WTC11 (cell line): ENCODE data around the gene IL6R. TPM values are rescaled to one million over a fixed set of nuclear protein-coding genes. Genes with fewer than 3 reads are reported as not detected.

Experiments
- ATAC-seq: fragments of 200-7000 bp; cut with Tn5 transposase; 2 replicates; pipeline ENCODE4 v1.10.0; 2021; ENCODE audit warnings: mild to moderate bottlenecking, moderate library complexity
- CTCF ChIA-PET: fragments of 300-600 bp; sonication (Branson Sonifier 250); formaldehyde crosslinking; loops from one replicate; lab custom pipeline; 2021; ENCODE audit warnings: antibody characterized with exemption; lab: Charles Lee
- POLR2A ChIA-PET: fragments of 350-600 bp; sonication (Branson Sonifier 250); formaldehyde crosslinking; loops from one replicate; lab custom pipeline; 2021; ENCODE audit warnings: antibody characterized with exemption; lab: Charles Lee
- DNase-seq: peaks from one replicate; pipeline ENCODE4 v3.0.0; 2021; ENCODE audit warnings: low spot score
- H3K27ac Mint-ChIP-seq: 2 replicates; pipeline ENCODE4 v1.8.0; 2021; ENCODE audit warnings: mixed read lengths
- H3K27me3 Mint-ChIP-seq: 2 replicates; pipeline ENCODE4 v1.8.0; 2021; ENCODE audit warnings: low read depth, mild to moderate bottlenecking, moderate library complexity, mixed read lengths
- H3K36me3 Mint-ChIP-seq: 2 replicates; pipeline ENCODE4 v1.8.0; 2021; ENCODE audit warnings: mixed read lengths
- H3K4me1 Mint-ChIP-seq: 2 replicates; pipeline ENCODE4 v1.8.0; 2022; ENCODE audit warnings: mixed read lengths
- H3K4me3 Mint-ChIP-seq: 2 replicates; pipeline ENCODE4 v1.8.0; 2021; ENCODE audit warnings: mild to moderate bottlenecking, moderate library complexity, mixed read lengths
- H3K9me3 Mint-ChIP-seq: 2 replicates; pipeline ENCODE4 v1.8.0; 2021; ENCODE audit warnings: mixed read lengths
- ATF3 ChIP-seq: sonication (generic); formaldehyde crosslinking; conservative IDR thresholded peaks from 2 replicates; pipeline ENCODE4 v1.8.1; 2022; ENCODE audit warnings: mild to moderate bottlenecking, missing genetic modification reagents
- CBFB ChIP-seq: sonication (generic); formaldehyde crosslinking; IDR thresholded peaks from 2 replicates; pipeline ENCODE4 v1.8.1; 2022; ENCODE audit warnings: mild to moderate bottlenecking, low read depth, missing genetic modification reagents
- CREM ChIP-seq: sonication (generic); formaldehyde crosslinking; IDR thresholded peaks from 2 replicates; pipeline ENCODE4 v1.8.1; 2022; ENCODE audit warnings: mild to moderate bottlenecking, missing genetic modification reagents, moderate library complexity
- E2F5 ChIP-seq: sonication (generic); formaldehyde crosslinking; IDR thresholded peaks from 2 replicates; pipeline ENCODE4 v1.8.1; 2022; ENCODE audit warnings: mild to moderate bottlenecking, moderate library complexity, missing genetic modification reagents
- ESRRA ChIP-seq: sonication (generic); formaldehyde crosslinking; IDR thresholded peaks from 2 replicates; pipeline ENCODE4 v1.8.1; 2022; ENCODE audit warnings: mild to moderate bottlenecking, missing genetic modification reagents, borderline replicate concordance
- FOXJ3 ChIP-seq: sonication (generic); formaldehyde crosslinking; IDR thresholded peaks from 2 replicates; pipeline ENCODE4 v1.9.0; 2021; ENCODE audit warnings: missing genetic modification reagents, mild to moderate bottlenecking, borderline replicate concordance
- GRHL2 ChIP-seq: fragments of 250-450 bp; sonication (Bioruptor Pico); IDR thresholded peaks from 2 replicates; pipeline ENCODE4 v1.8.0; 2022; ENCODE audit warnings: mild to moderate bottlenecking, moderate library complexity; ENCODE audit not compliant: insufficient replicate concordance, severe bottlenecking
- HMGA2 ChIP-seq: fragments of 250-450 bp; sonication (Bioruptor Pico); IDR thresholded peaks from 2 replicates; pipeline ENCODE4 v1.4.0; 2021; ENCODE audit warnings: mild to moderate bottlenecking, moderate library complexity
- JAZF1 ChIP-seq: fragments of 250-450 bp; sonication (Bioruptor Pico); IDR thresholded peaks from 2 replicates; pipeline ENCODE4 v1.9.0; 2021; ENCODE audit warnings: moderate library complexity, mild to moderate bottlenecking, inconsistent platforms
- JUN ChIP-seq: sonication (generic); formaldehyde crosslinking; IDR thresholded peaks from 2 replicates; pipeline ENCODE4 v1.8.0; 2023; ENCODE audit warnings: mild to moderate bottlenecking, missing genetic modification reagents
- NR2C2 ChIP-seq: sonication (generic); formaldehyde crosslinking; IDR thresholded peaks from 2 replicates; pipeline ENCODE4 v1.8.0; 2022; ENCODE audit warnings: mild to moderate bottlenecking, missing genetic modification reagents
- NR3C1 ChIP-seq: sonication (generic); formaldehyde crosslinking; conservative IDR thresholded peaks from 2 replicates; pipeline ENCODE4 v1.8.1; 2023; ENCODE audit warnings: low read depth, mild to moderate bottlenecking, missing genetic modification reagents
- OVOL2 ChIP-seq: fragments of 250-450 bp; sonication (Bioruptor Pico); IDR thresholded peaks from 2 replicates; pipeline ENCODE4 v1.9.0; 2021; ENCODE audit warnings: mild to moderate bottlenecking, borderline replicate concordance
- PRDM15 ChIP-seq: sonication (generic); formaldehyde crosslinking; IDR thresholded peaks from 2 replicates; pipeline ENCODE4 v1.8.0; 2022; ENCODE audit warnings: missing genetic modification reagents
- SMAD3 ChIP-seq: sonication (generic); formaldehyde crosslinking; IDR thresholded peaks from 2 replicates; pipeline ENCODE4 v1.8.0; 2022; ENCODE audit warnings: missing genetic modification reagents, mild to moderate bottlenecking, borderline replicate concordance
- SOX15 ChIP-seq: fragments of 250-450 bp; sonication (Bioruptor Pico); IDR thresholded peaks from 2 replicates; pipeline ENCODE4 v1.9.0; 2021; ENCODE audit warnings: mild to moderate bottlenecking
- ZBTB21 ChIP-seq: sonication (generic); formaldehyde crosslinking; IDR thresholded peaks from 2 replicates; pipeline ENCODE4 v1.8.1; 2023; ENCODE audit warnings: mild to moderate bottlenecking, missing genetic modification reagents, borderline replicate concordance
- ZBTB43 ChIP-seq: sonication (generic); formaldehyde crosslinking; IDR thresholded peaks from 2 replicates; pipeline ENCODE4 v1.8.1; 2023; ENCODE audit warnings: mild to moderate bottlenecking, missing genetic modification reagents
- ZNF121 ChIP-seq: sonication (generic); formaldehyde crosslinking; IDR thresholded peaks from 2 replicates; pipeline ENCODE4 v1.8.0; 2023; ENCODE audit warnings: missing genetic modification reagents
- ZNF263 ChIP-seq: sonication (generic); formaldehyde crosslinking; IDR thresholded peaks from 2 replicates; pipeline ENCODE4 v1.8.1; 2022; ENCODE audit warnings: low read depth, mild to moderate bottlenecking, moderate library complexity, missing genetic modification reagents
- ZNF532 ChIP-seq: fragments of 250-450 bp; sonication (Bioruptor Pico); IDR thresholded peaks from 2 replicates; pipeline ENCODE4 v1.9.0; 2021; ENCODE audit warnings: mild to moderate bottlenecking, borderline replicate concordance
- total RNA-seq: library from RNA; stranded (reverse); gene quantifications from 3 replicates; pipeline ENCODE4 v1.2.3, GENCODE V29; 2021
- TF ChIP-seq, protein P1 (sequence below): fragments of 250-450 bp; sonication (Bioruptor Pico); conservative IDR thresholded peaks from 2 replicates; pipeline ENCODE4 v1.9.0; 2021; ENCODE audit warnings: mild to moderate bottlenecking
- TF ChIP-seq, protein P2 (sequence below): sonication (generic); formaldehyde crosslinking; IDR thresholded peaks from 2 replicates; pipeline ENCODE4 v1.8.0; 2022; ENCODE audit warnings: mild to moderate bottlenecking, missing genetic modification reagents

IL6R gene
- total RNA-seq, 1 experiment from 2014 or later = 7.0 TPM

GRCh38 chr1:154445040-154445472 lies 39.9 kb downstream of the IL6R start:
- CTCF ChIA-PET = interaction anchor here (0.6 to 2.0 kb wide), 3 partner anchors 12 to 316 kb away, joined by 3 to 8 read pairs (median 7); no protein-coding TSS in a partner anchor
- no peaks in the 10 kb centered on the region for H3K36me3 Mint-ChIP-seq
- no peak for DNase-seq
- no peak overlapping the region for H3K27ac Mint-ChIP-seq
- no peak for ATAC-seq
- H3K27me3 Mint-ChIP-seq = no peaks in the 10 kb centered on the region
- no peak overlapping the region for H3K4me3 Mint-ChIP-seq
- POLR2A ChIA-PET = no interaction called here
- no peaks in the 10 kb centered on the region for H3K9me3 Mint-ChIP-seq
- H3K4me1 Mint-ChIP-seq = peaks cover 5% of the 10 kb centered on the region
- no peak for TF ChIP-seq JAZF1 (CRISPR knock-in tag)
- TF ChIP-seq GRHL2 = no peak
- no peak for TF ChIP-seq NR3C1 (CRISPR knock-in tag)
- TF ChIP-seq CBFB (CRISPR knock-in tag) = no peak
- no peak for TF ChIP-seq ZNF263 (CRISPR knock-in tag)
- no peak for TF ChIP-seq CREM (CRISPR knock-in tag)
- TF ChIP-seq JUN = no peak
- TF ChIP-seq, protein P1, sequence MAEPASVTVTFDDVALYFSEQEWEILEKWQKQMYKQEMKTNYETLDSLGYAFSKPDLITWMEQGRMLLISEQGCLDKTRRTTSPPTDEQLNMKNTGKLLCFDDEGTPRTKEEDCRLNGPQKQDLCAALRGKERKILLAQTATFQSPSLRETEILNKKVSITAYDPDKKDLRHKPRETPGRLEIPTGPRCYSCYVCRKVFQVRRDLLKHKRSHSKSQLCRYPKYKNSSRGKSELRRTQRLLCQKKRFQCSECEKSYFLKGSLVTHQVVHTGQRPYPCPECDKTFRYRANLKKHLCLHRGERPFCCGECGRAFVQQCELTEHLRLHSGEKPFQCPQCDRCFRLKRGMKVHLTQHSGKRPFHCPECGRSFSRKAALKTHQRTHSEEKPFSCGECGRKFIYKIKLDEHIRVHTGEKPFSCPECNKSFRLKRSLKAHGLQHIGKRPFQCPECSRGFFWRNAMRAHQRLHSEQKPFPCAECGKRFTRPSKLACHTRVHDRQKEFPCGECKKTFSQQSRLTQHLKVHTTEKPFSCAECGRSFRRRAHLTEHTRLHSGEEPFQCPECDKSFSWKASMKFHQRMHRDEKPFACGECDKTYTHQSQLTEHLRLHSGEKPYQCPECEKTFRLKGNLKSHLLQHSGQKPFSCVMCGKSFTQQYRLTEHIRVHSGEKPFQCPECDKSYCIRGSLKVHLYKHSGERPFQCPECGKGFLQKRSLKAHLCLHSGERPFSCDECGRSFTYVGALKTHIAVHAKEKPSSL (CRISPR knock-in tag) = no peak
- no peak for TF ChIP-seq ZNF121 (CRISPR knock-in tag)
- TF ChIP-seq NR2C2 (CRISPR knock-in tag) = no peak

GRCh38 chr1:154446292-154446691 lies 41.1 kb downstream of the IL6R start:
- no peaks in the 10 kb centered on the region for H3K9me3 Mint-ChIP-seq
- H3K4me3 Mint-ChIP-seq = no peak overlapping the region
- H3K36me3 Mint-ChIP-seq = no peaks in the 10 kb centered on the region
- DNase-seq (no peak), ATAC-seq (no peak)
- ChIA-PET CTCF (no interaction called here), POLR2A (no interaction called here)
- no peaks in the 10 kb centered on the region for H3K27me3 Mint-ChIP-seq
- peaks cover 5% of the 10 kb centered on the region for H3K4me1 Mint-ChIP-seq
- no peak overlapping the region for H3K27ac Mint-ChIP-seq
- TF ChIP-seq ZBTB21 (CRISPR knock-in tag) (no peak), SMAD3 (CRISPR knock-in tag) (no peak), OVOL2 (CRISPR knock-in tag) (no peak), E2F5 (no peak), PRDM15 (no peak), JAZF1 (CRISPR knock-in tag) (no peak), FOXJ3 (CRISPR knock-in tag) (no peak), ZBTB43 (no peak), ZNF532 (no peak), ATF3 (no peak), SOX15 (CRISPR knock-in tag) (no peak), NR3C1 (CRISPR knock-in tag) (no peak), NR2C2 (CRISPR knock-in tag) (no peak), HMGA2 (CRISPR knock-in tag) (no peak), ESRRA (CRISPR knock-in tag) (no peak)
- TF ChIP-seq, protein P2, sequence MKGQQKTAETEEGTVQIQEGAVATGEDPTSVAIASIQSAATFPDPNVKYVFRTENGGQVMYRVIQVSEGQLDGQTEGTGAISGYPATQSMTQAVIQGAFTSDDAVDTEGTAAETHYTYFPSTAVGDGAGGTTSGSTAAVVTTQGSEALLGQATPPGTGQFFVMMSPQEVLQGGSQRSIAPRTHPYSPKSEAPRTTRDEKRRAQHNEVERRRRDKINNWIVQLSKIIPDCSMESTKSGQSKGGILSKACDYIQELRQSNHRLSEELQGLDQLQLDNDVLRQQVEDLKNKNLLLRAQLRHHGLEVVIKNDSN = no peak
